ENCODE results near the gene IFNAR1.

The IFNAR1 gene

DNA sequence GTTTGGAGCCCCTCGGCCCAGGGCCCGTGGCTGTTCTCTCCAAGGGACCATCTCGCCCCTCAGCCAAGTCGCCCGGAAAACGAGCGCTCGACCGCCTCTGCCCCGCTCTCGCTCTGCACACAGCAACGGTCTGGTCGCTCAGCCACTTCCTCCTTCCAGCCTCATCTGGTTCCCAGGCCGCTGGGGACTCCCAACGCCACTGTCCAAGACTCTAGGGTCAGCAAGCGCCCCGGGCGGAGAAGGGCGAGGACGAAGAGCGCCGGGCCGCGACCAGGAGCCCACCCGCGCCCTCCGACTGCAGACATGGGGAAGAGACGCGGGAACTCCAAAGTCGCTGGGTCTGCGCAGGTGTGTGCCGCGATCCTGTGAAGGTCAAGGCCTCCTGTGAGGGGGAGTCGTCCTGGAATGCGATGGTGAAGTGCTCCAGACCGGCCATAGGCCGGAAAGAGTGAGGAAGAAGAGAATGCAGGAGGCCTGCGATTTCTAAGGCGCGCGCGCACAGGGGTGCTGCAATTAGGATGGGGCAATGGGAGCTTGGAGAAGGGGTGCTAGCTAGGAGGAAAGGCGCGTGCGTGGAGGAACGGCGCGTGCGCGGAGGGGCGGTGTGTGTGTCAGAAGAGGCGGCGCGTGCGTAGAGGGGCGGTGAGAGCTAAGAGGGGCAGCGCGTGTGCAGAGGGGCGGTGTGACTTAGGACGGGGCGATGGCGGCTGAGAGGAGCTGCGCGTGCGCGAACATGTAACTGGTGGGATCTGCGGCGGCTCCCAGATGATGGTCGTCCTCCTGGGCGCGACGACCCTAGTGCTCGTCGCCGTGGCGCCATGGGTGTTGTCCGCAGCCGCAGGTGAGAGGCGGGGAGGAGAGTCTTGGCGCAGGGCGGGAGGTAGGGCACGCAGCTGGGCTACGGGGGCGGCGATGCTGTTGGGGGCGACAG is at the start of gene IFNAR1:
Gene IFNAR1 (plus strand): TSS at position 680 of the 931 bp plus-strand sequence. CDS start 86 bp downstream, at position 766.
- peak; percentile 98 to 99 for DNase-seq (ENCODE audit: low read depth in 2 of 2)

DNA sequence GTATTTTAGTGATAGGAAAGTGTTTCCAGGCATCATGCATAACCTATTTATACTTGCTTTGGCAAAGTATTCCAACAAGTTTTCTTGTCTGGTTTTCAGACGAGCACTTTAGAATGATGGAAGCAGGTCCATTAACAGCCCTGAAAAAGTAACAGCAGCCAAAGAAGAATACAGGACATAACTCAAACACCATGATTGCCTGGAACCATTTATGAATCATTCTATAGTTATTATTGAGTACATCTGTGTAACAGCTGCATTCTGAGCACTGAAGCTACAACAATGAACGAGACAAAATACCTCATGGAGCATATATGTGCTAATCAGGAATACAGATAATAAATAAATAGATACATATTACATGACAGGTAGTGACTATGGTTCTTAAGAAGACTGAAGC is 46.0 kb upstream of the IFNAR1 start:
- no peak for DNase-seq (ENCODE audit: low read depth in 2 of 2)

DNA sequence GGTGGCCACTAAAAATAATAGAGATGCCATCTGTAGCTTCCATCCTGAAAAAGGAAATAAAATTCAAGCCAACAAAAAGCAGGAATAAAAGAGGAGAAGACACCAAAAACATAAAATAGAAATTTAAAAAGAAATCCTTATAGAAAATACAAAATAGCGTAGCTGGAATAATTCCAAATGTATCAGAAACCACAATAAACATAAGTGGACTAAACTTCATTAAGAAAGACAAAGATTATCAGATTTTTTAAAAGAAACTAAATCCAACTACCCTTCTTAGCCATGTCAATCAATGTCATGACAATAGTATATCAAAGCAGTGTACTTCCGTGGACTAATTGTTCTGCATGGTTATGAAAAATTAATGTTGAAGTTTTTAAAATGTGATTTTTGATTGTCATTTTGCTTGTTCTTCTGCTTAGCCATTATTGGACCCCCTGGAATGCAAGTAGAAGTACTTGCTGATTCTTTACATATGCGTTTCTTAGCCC is 45.4 kb upstream of the IFNAR1 start:
- no peak for DNase-seq (ENCODE audit: low read depth in 2 of 2)

DNA sequence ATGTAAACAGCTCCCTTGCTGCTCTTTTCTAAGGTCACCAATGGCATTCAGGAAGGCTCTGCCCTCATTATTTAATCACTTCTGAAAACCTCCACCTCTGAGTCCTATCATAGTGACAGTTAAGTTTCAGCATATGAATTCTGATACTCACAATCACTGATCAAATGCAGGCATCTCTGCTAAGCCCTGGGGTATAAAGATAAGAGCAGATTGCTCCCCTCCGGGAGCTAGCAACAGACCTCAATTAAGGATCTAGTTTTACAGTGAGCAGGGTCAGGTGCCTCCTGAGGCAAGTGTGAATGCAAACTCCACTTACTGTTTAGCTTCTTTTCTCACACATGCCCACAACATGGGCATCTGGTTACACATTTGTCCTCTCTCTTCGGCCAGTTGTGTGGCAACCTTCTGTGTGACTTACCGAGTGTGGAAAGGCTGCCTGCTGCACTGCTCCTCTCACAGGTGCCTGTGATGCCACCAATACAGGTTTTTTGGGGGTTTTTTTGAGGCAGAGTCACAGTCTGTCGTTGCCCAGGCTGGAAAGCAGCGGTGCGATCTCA is 43.6 kb upstream of the IFNAR1 start:
- DNase-seq (ENCODE audit: low read depth in 2 of 2), result no peak

DNA sequence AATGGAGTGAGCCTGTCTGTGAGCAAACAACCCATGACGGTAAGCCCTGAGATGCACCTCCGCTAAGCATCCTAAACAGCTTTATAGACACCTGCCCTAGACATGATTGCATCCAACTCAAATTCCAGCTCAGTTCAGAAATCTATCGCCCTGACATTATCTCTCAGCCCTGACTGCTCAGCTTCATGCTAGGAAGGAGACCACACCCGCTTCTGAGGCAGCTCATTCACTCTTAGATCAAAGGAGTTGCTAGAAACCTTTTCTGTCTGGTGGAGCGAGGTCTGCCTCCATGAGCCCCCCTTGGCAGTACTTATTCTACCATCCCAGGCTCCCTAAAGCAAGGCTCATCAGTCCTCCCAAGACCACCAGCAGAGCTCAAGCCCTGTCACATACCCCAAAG is 41.6 kb upstream of the IFNAR1 start:
- DNase-seq (ENCODE audit: low read depth in 2 of 2), result no peak

DNA sequence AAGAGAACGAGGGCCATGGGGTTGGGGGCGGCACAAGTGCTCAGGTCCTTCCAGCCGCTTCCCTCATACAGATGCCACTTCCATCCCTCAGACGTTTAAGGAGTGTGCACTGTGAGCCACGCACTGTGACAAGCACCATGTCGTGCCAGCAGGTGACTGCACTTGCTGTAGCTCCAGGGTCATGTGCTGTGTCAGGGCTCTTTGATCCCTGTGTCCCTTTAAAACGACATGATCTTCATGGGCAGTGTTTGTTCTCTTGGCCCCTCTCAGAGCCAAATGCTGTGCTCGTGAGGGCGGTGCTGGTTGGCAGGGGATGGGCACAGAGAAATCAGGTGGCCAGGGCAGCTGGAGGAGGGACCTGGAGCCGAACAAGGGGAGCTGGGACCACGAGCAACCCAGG is 38.7 kb upstream of the IFNAR1 start:
- no peak for DNase-seq (ENCODE audit: low read depth in 2 of 2)

DNA sequence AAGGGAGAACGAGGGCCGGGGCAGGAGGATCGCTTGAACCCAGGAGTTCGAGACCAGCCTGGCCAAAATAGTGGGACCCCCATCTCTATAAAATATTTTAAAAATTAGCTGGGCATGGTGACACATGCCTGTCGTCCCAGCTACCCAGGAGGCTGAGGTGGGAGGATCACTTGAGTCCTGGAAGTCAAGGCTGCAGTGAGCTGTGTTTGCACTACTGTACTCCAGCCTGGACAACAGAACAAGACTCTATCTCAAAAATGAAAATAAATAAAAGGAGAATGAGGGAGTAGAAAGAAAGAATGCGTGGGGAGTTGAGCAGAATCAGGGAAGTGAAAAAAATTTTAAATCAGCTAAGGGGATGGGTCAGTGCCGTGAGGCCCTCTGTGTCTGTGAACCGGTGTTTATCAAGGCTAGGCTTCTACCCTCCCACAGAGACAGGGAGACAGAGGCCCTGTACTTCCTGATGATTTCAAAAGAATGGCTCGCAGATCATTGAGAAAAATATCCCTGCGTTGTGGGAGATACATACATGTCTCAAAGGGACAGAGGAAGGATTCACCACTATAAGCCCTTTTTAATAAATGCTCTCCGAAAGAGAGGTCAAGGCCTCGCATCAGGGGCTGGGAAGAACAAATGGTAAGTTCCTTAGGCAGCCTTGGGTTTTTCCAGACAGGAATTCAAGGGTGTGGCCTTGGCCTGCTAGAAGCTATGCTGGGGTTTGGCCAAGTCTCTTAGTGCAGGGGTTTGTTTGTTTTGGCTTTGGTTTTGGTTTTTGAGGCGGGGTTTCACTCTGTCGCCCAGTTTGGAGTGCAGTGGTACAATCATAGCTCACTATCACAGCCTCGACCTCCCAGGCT is 37.9 kb upstream of the IFNAR1 start:
- DNase-seq (ENCODE audit: low read depth in 2 of 2), result no peak

DNA sequence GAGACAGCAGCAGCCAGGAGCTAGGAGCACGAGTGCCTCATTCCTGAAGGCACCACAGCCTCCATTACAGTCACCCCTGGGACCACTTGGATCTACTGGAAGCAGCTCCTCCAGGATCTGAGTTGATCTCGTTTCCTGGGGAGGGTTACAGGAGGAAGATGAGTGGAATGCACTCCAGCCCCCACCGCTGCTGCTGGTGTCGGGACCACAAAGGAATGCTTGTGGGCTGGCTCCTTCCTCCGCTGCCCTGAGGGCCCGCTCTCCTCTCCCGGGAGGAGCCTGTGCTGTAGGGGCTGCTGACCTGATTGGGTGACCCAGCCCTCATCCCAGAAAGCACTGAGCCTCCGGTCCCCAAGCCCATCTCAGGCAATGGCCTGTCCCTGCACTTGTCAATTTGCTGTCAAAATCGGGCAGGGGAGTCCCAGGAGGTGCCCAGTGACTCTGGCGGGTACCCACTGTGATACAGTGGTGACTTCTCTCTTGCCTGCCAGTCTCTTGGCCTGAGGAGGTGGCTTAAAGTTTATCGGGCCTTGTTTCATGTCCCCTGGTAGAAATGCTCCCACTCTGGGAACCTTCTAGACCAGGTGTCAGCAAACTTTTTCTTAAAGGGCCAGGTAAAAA is 35.5 kb upstream of the IFNAR1 start:
- no peak for DNase-seq (ENCODE audit: low read depth in 2 of 2)

DNA sequence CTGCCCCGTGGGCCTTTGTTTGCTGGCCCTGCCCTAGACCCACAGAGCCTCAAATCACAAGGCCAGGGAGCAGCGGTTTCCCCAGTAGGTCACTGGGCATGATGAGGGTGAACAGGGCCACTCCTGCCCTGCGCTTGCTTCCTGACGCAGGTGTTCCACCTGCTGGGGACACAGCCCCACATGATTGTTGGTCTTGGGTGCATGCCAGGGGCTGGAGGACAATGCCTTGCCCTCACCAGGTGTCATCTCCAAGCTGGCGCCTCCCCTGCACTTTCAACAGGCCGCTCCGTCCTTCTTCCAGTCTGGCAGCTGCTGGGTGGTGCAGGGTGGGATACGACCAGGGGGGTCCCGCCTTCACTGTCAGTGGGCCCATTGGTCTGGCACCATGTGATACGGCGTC is 34.3 kb upstream of the IFNAR1 start:
- no peak for DNase-seq (ENCODE audit: low read depth in 2 of 2)

DNA sequence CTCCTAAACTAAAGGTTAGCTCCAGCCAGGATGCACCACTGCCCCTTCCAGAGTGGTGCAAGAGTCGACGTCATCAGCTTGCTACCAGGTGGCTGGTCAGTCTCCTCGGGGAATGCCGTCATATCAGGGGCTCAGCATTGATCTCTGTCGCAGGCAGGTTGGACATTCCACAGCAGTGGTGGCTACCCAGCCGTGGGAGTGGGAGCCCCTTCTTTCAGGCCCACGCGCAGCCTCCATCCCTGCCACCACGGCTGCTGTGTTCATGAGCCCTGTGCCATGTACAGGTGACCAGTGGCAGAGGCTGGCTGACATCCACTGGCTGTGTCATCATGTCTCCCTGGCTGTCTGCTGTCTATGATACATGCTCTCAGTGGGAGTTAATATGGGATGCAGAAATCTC is 33.1 kb upstream of the IFNAR1 start:
- DNase-seq (ENCODE audit: low read depth in 2 of 2), result no peak

DNA sequence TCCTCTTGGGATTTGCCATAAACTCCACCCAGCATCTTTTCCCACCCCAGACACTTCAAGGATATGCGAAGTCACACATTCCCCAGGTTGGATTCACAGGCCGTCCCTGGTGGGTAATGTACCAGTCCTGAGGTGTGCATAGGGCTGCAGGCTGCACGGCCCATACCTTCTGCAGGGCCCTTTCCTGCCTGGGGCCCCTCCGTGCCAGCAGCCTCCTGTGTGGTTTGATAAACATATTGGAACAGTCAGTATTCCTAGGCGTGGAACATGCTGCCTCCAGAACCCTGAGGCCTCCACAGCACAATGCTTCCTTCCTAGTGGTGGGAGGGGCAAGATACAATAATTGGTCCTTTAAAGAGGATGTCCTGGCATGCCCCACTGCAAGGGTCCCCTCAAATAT is 32.0 kb upstream of the IFNAR1 start:
- DNase-seq (ENCODE audit: low read depth in 2 of 2), result no peak

DNA sequence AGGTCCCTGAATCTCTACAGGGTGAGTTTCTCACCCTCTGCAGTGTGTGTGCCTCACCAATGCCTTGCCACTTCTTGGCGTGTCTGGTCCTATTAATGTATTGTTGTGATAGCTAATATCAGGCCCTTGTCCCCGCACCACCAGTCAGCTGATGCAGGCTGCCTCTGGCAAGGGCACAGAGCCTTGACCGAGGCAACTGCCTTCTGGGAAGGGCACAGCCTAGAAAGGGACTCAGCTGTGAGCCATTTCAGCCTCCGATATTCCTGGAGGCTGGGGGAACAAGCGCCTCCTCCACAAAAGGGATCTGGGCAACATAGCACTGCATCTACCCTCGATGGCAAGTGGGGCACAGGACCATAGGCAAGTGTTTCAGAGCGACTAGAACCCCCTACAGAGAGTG is 31.6 kb upstream of the IFNAR1 start:
- DNase-seq (ENCODE audit: low read depth in 2 of 2), result no peak

DNA sequence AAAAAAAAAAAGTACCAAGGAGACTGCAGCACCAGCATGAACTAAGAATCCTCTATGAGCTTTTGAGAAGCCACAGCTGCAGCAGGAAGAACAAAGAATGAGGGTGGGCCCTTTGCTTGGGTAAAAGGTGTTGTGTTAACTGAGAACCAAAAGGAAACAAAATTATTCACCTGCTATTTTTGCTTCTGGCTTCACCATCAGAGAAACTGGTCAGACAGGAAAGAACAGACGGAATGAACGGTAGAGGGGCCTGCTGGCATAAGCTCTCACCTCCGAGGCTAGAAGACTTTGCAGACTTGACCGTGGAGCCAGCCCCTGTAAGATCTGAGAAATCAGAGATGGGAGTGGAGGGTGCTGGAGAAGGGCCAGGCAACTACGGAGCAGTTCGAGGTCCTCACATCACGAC is 31.0 kb upstream of the IFNAR1 start:
- DNase-seq (ENCODE audit: low read depth in 2 of 2), result no peak

DNA sequence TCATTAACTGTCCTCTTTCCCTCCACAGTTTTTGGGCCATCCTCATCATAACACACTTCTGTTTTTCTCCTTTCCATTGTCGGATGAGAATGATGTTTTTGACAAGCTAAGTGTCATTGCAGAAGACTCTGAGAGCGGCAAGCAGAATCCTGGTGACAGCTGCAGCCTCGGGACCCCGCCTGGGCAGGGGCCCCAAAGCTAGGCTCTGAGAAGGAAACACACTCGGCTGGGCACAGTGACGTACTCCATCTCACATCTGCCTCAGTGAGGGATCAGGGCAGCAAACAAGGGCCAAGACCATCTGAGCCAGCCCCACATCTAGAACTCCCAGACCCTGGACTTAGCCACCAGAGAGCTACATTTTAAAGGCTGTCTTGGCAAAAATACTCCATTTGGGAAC is 28.6 kb upstream of the IFNAR1 start:
- DNase-seq (ENCODE audit: low read depth in 2 of 2), result no peak

DNA sequence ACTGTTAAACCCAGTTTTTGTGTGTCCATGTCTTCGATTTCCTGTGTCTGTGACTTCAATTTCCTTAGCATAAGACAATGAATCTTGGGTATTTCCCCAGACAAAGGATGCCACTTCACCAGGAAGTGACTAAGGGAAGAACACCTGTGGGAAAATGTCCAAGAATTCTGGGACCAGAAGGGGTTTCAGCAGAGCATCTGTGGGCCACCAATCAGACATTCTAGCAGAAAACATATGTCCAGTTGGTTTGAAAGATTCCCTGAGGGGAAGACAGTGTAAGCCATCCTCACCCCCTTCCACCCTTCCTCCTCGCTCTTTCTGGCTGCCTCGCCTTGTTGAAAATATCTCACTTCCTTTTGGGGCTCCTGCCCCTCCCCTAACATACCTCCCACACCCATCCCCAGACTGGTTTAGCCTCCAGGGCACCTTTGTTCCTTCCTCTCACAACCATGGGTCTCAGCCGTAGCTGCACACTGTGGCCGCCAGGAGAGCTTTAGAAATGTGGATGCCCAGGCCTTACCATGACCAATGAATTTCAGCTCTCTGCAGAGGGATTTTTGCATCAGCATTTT is 25.5 kb upstream of the IFNAR1 start:
- peak in 1 of 2 donors; percentile 10 for DNase-seq (ENCODE audit: low read depth in 2 of 2)

DNA sequence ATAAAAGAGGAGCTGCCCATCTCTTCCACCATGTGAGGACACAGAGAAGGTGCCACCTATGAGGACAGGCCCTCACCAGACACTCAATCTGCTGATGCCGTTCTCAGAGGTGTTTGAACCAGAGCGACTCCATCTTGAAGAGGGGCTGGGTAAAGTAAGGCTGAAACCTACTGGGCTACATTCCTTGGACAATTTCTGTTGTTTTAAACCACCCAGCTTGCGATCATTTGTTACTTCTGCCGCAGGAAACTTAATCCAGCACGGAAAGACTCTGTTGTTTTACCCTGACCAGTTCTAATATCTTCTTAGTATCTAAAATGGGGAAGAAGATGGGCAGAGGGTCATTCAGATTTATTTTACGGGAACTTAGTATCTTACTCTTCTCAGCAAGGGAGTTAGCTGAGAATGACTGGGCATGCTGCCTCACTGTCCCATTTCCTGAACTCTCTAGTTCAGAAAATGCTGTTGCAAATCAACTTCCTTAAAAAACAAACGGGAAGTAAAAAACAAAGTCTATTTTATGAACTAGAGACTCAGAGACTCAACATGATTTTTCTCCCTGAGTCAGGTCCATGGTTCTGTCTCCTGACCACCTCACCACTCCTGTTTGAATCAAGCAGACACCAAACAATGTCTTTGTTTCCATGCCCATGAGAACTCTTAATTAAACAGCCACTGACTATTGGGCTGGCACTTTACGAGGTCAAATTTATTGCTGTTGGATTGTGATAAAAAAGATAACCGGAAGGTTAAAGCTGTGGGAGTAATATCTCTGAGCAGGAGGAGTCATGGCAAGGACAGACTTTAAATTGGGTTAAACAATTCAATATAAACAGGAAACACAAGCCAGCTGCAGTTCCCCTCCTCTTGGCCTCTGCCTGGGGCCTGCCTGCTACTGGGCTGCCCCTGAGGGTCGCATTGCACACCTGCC is 23.8 kb upstream of the IFNAR1 start:
- DNase-seq (ENCODE audit: low read depth in 2 of 2), result no peak

DNA sequence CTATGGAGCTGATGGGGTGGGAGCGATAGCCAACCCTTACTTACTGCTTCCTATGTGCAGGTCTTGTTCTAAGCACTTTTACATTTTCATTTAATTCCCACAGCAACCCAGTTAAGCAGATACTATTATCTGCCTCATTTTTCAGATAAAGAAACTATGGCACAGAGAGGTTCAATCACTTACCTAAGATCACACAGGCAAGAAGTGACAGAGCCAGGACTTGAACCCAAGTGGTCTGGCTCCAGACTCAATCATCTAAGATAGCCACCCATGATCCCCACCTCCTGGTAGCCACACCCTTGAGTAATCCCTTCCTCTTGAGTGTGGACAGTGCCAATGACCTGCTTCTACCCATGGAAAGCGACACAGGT is 23.2 kb upstream of the IFNAR1 start:
- DNase-seq (ENCODE audit: low read depth in 2 of 2), result no peak

DNA sequence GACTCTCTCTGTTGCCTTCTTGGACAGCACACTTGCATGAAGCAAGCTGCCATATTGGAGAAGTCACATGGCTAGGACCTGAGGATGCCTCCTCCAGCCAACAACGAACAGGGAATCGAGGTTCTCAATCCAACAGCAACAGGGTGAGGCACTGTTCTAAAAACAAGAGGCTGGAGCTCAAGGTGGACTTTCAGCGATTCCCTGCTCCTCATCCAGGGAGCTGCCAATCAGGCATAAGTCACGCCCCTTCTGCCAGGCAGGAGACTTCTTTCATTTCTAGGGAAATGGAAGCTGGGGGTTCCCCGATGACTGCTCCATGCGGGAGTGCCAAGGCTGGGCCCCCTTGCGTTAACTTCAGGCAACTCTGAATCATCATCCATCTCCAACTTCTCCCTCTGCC is 22.7 kb upstream of the IFNAR1 start:
- DNase-seq (ENCODE audit: low read depth in 2 of 2), result no peak

DNA sequence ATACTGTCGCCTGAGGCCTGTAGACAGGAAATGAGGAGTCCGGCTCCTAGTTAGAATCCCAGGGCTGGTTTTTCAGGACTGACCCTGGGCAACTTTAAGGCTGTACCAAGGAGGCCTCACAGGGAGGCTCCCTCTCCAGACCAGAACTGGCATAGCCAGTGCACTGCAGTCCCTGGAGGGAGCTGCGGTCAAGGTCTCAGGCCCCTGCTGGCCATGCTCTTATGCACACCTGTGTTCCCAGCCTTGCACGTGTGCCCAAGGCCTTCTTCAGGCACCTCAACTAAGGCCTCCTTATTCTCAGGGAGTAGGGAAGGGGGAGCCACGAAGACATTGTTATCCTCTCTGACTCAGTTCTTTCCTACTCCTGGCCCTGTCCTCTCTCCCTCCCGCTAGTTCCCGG is 22.0 kb upstream of the IFNAR1 start:
- no peak for DNase-seq (ENCODE audit: low read depth in 2 of 2)

DNA sequence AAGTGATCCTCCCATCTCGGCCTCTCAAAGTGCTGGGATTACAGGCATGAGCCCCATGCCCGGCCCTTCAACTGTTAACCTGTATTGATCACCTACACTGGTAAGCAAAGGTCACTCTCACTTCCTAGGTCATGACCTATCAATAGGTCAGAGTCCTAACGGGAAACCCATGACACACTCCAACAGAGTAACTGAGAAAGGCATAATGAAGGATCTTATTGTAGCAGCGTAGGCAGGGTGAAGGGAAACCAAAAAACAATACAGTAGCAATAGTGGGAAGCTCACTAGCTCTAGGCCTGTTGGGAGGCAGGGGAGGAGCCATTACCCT is 19.5 kb upstream of the IFNAR1 start:
- DNase-seq (ENCODE audit: low read depth in 2 of 2), result no peak

DNA sequence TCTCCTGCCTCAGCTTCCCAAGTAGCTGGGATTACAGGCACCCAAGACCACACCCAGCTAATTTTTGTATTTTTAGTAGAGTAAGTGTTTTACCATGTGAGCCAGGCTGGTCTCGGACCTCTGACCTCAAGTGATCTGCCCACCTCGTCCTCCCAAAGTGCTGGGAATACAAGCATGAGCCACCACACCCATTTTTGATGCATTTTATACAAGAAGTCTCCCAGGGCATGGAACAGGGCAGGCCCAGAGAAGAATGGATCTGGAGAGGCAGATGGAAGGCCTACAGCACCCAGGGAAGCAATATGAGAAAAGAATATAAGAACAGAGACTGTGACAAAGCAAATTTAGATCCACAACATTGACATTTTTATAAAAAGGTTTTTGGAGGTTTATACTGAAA is 18.8 kb upstream of the IFNAR1 start:
- no peak for DNase-seq (ENCODE audit: low read depth in 2 of 2)
